Vagina (tissue), 2 donors: Measurements from ENCODE around the gene FOXE1.

Source experiments
- CTCF ChIP-seq, 3 experiments: fragments of 450-650 bp in 2 of 3; fragments of 200-600 bp in 1 of 3; sonication (generic) in 1 of 3; IDR thresholded peaks; one replicate each; pipeline ENCODE4 v1.5.1; 2017 to 2019; ENCODE audit warnings: antibody characterized with exemption in 3 of 3, mild to moderate bottlenecking in 2 of 3, moderate library complexity in 2 of 3
- POLR2A ChIP-seq, 2 donors: fragments of 450-650 bp; IDR thresholded peaks; one replicate each; pipeline ENCODE4 v1.6.1; 2017; ENCODE audit warnings: antibody characterized with exemption in 2 of 2, mild to moderate bottlenecking in 2 of 2, moderate library complexity in 2 of 2

GRCh38 chr9:97853056-97853843 is at the start of gene FOXE1:
- TF ChIP-seq CTCF (IDR thresholded peaks at IDR 0.05) (no peak), POLR2A (IDR thresholded peaks at IDR 0.05) (no peak)
